ENCODE results near the gene NOTCH4. TPM values are rescaled to one million over a fixed set of nuclear protein-coding genes. Genes with fewer than 3 reads are reported as not detected.
"Not testable (repeated sequence)": the region's sequence is repeated elsewhere in the genome, so short reads cannot be mapped to it uniquely, and the experiment has no call there.

NOTCH4 gene
- total RNA-seq, 1 donor from 2014 or later = 2.5 TPM

DNA sequence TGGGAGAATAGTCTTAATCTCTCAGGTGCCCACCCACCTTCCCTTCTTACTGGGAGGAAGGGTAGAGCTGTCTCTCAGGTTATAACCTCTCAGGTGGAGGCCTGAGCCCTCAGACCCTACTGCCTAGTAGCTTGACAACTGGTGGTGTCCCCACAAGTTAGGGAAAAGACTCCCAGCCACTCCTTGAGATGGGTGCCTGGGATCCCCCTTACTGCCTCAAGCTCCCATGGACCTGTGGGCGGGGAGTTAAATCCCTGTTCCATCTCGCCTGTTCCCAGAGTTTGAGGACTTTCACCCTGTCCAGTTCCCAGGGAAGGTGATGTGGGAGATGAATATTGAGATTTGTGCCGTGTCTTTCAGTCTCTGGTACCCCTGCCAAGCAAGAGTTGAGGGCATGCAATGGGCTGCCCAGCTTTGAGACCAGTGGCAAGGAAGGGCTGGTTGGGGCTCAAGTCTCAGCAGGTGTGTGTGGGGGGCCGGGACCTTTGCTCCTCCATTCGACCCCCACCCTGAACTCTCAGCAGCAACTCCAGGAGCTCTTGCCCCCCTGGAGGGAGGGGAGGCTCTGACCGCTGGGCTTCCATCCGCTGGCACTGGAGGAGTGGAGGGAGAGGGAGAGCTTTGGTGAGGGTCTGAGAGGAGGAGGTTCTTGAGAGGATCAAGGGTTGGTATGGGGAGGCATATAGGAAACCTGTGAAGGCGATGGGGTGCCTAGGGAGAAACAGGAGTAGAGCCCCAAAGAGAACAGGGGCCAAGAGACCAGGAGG, 32.8 kb downstream of the NOTCH4 start:
- Mint-ChIP-seq H3K27me3 (ENCODE audit: low read depth) (no peaks in the 10 kb centered on the region), H3K27ac (peak overlapping the region; percentile 94), H3K4me1 (peaks cover 70% of the 10 kb centered on the region), H3K36me3 (peaks cover 13% of the 10 kb centered on the region), H3K9me3 (no peaks in the 10 kb centered on the region), H3K4me3 (peak overlapping the region; percentile 40)
- DNase-seq (ENCODE audit: low spot score in 2 of 2, unreplicated experiment in 2 of 2) = no peak
- TF ChIP-seq, protein P1, sequence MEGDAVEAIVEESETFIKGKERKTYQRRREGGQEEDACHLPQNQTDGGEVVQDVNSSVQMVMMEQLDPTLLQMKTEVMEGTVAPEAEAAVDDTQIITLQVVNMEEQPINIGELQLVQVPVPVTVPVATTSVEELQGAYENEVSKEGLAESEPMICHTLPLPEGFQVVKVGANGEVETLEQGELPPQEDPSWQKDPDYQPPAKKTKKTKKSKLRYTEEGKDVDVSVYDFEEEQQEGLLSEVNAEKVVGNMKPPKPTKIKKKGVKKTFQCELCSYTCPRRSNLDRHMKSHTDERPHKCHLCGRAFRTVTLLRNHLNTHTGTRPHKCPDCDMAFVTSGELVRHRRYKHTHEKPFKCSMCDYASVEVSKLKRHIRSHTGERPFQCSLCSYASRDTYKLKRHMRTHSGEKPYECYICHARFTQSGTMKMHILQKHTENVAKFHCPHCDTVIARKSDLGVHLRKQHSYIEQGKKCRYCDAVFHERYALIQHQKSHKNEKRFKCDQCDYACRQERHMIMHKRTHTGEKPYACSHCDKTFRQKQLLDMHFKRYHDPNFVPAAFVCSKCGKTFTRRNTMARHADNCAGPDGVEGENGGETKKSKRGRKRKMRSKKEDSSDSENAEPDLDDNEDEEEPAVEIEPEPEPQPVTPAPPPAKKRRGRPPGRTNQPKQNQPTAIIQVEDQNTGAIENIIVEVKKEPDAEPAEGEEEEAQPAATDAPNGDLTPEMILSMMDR (IDR thresholded peaks at IDR 0.05; ENCODE audit: unreplicated experiment) = no peak

GRCh38 chr6:32190054-32190851, 33.6 kb downstream of the NOTCH4 start, which contains the start of gene PBX2:
TSS of gene PBX2 (minus strand) at chr6:32190202. CDS start at chr6:32189915, 287 bp downstream.
- Mint-ChIP-seq H3K27ac (peak within 1 kb of the TSS; percentile 98), H3K27me3 (ENCODE audit: low read depth) (no peaks in the 10 kb centered on the region), H3K36me3 (peaks cover 17% of the 10 kb centered on the region), H3K4me1 (peaks cover 76% of the 10 kb centered on the region), H3K9me3 (no peaks in the 10 kb centered on the region), H3K4me3 (peak within 1 kb of the TSS; percentile 86)
- peak; percentile 76 to 82 for DNase-seq (ENCODE audit: low spot score in 2 of 2, unreplicated experiment in 2 of 2)
- TF ChIP-seq, protein P1 (IDR thresholded peaks at IDR 0.05; ENCODE audit: unreplicated experiment) = no peak

DNA sequence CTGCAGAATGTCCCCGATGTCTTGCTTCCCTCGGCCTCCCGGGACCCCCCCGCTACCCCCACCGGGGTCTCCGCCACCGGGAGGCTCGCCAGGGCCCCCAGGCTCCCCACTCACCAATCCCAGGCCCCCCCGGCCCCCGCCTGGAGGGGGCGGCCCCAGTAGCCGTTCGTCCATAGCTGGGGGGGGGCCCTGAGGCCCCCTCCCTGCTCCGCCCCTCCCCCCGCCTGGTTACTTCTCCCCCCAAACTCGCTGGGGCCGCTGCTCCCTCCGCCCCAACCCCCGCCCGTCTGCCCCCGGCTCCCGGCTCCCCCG, 34.2 kb downstream of the NOTCH4 start:
- peak overlapping the region; percentile 86 for H3K4me3 Mint-ChIP-seq
- TF ChIP-seq, protein P1 (IDR thresholded peaks at IDR 0.05; ENCODE audit: unreplicated experiment) = no peak
- no peaks in the 10 kb centered on the region for H3K9me3 Mint-ChIP-seq
- no peaks in the 10 kb centered on the region for H3K27me3 Mint-ChIP-seq (ENCODE audit: low read depth)
- peaks cover 17% of the 10 kb centered on the region for H3K36me3 Mint-ChIP-seq
- peak overlapping the region; percentile 97 for H3K27ac Mint-ChIP-seq
- DNase-seq (ENCODE audit: low spot score in 2 of 2, unreplicated experiment in 2 of 2) = no peak
- peaks cover 71% of the 10 kb centered on the region for H3K4me1 Mint-ChIP-seq

- Mint-ChIP-seq H3K36me3 (peaks cover 17% of the 10 kb centered on the region), H3K27me3 (ENCODE audit: low read depth) (no peaks in the 10 kb centered on the region), H3K4me3 (peak overlapping the region; percentile 86), H3K4me1 (peaks cover 70% of the 10 kb centered on the region), H3K27ac (peak overlapping the region; percentile 97), H3K9me3 (no peaks in the 10 kb centered on the region)
- TF ChIP-seq, protein P1 (IDR thresholded peaks at IDR 0.05; ENCODE audit: unreplicated experiment) = no peak
- no peak for DNase-seq (ENCODE audit: low spot score in 2 of 2, unreplicated experiment in 2 of 2)
Observed at GRCh38 chr6:32189069-32189741, 34.7 kb downstream of the NOTCH4 start.

- H3K4me1 Mint-ChIP-seq = peaks cover 69% of the 10 kb centered on the region
- H3K36me3 Mint-ChIP-seq = peaks cover 17% of the 10 kb centered on the region
- TF ChIP-seq, protein P1 (IDR thresholded peaks at IDR 0.05; ENCODE audit: unreplicated experiment) = no peak
- no peak for DNase-seq (ENCODE audit: low spot score in 2 of 2, unreplicated experiment in 2 of 2)
- peak overlapping the region; percentile 86 for H3K4me3 Mint-ChIP-seq
- peak overlapping the region; percentile 97 for H3K27ac Mint-ChIP-seq
- H3K9me3 Mint-ChIP-seq = no peaks in the 10 kb centered on the region
- H3K27me3 Mint-ChIP-seq (ENCODE audit: low read depth) = no peaks in the 10 kb centered on the region
Observed at GRCh38 chr6:32188381-32189068, 35.3 kb downstream of the NOTCH4 start.

GRCh38 chr6:32187725-32188380, 36.0 kb downstream of the NOTCH4 start:
- not testable (repeated sequence) for DNase-seq (ENCODE audit: low spot score in 2 of 2, unreplicated experiment in 2 of 2); H3K9me3 Mint-ChIP-seq; H3K27me3 Mint-ChIP-seq (ENCODE audit: low read depth)
- Mint-ChIP-seq H3K4me1 (peaks cover 66% of the 10 kb centered on the region), H3K4me3 (peak overlapping the region; percentile 86), H3K36me3 (peaks cover 17% of the 10 kb centered on the region), H3K27ac (peak overlapping the region; percentile 97)

Data from mesothelial cell of epicardium (in vitro differentiated cells).